T-helper 1 cell treated with Interleukin-12 subunit alpha and Interleukin-12 subunit beta and Interleukin-4 antibody, amounts not matched to agents 30 ng/mL and 1 ng/mL, for 36 hours (primary cell): ENCODE measurements around the gene PKDREJ. TPM values are rescaled to one million over a fixed set of nuclear protein-coding genes. Genes with fewer than 3 reads are reported as not detected.
"Not testable (repeated sequence)": the region's sequence is repeated elsewhere in the genome, so short reads cannot be mapped to it uniquely, and the experiment has no call there.

Source experiments
- intact Hi-C: fragments of 100-400 bp; cut with micrococcal nuclease; formaldehyde crosslinking; loops from one replicate; pipeline ENCODE4 v1.15.1; 2024
- total RNA-seq: library from RNA; stranded (reverse); gene quantifications from 2 replicates; pipeline ENCODE4 v1.2.3, GENCODE V29; 2022

The PKDREJ gene
- total RNA-seq: not detected in 2 replicates

GRCh38 chr22:46263216-46263590 is at the start of gene PKDREJ:
TSS of gene PKDREJ (minus strand) at chr22:46263343. CDS start at chr22:46263322, 21 bp downstream.
- intact Hi-C loops: no loop called here

- intact Hi-C loops: not testable (repeated sequence)
These were observed 49.7 kb upstream of the PKDREJ start for GRCh38 chr22:46312848-46313247.

GRCh38 chr22:46312056-46312455 is 48.9 kb upstream of the PKDREJ start:
- intact Hi-C loops: no loop called here

- intact Hi-C loops: no loop called here
These were observed 46.5 kb upstream of the PKDREJ start for GRCh38 chr22:46309526-46310085.

- intact Hi-C loops: no loop called here
These were observed 45.3 kb upstream of the PKDREJ start for GRCh38 chr22:46308283-46308988.

- intact Hi-C loops: no loop called here
These were observed 40.3 kb upstream of the PKDREJ start for GRCh38 chr22:46303347-46303965.

- intact Hi-C loops: no loop called here
These were observed 37.3 kb upstream of the PKDREJ start for GRCh38 chr22:46300491-46300890.

- intact Hi-C loops: no loop called here
These were observed 36.0 kb upstream of the PKDREJ start for GRCh38 chr22:46299101-46299500.

GRCh38 chr22:46297151-46297812 is 34.1 kb upstream of the PKDREJ start:
- intact Hi-C loops: loop anchor here (1.0 to 2.0 kb wide), 3 partner anchors 18 to 377 kb away; no protein-coding TSS in a partner anchor

- intact Hi-C loops: loop anchor here (1.0 to 2.0 kb wide), 10 partner anchors 18 to 466 kb away; partner anchors contain the start of genes CDPF1, TBC1D22A and TRMU
These were observed 33.4 kb upstream of the PKDREJ start, which contains the start of gene GTSE1 for GRCh38 chr22:46296257-46297150. TSS of gene GTSE1 (plus strand) at chr22:46296870. CDS start at chr22:46297401, 531 bp downstream.

GRCh38 chr22:46295277-46295971 is 32.3 kb upstream of the PKDREJ start:
- intact Hi-C loops: no loop called here

- intact Hi-C loops: no loop called here
These were observed 31.6 kb upstream of the PKDREJ start for GRCh38 chr22:46294784-46295183.

- intact Hi-C loops: no loop called here
These were observed 30.6 kb upstream of the PKDREJ start for GRCh38 chr22:46293577-46294260.

GRCh38 chr22:46292732-46293131 is 29.6 kb upstream of the PKDREJ start:
- intact Hi-C loops: no loop called here

- intact Hi-C loops: no loop called here
These were observed 29.0 kb upstream of the PKDREJ start for GRCh38 chr22:46292173-46292572.

GRCh38 chr22:46290843-46291785 is 28.0 kb upstream of the PKDREJ start:
- intact Hi-C loops: no loop called here

- intact Hi-C loops: no loop called here
These were observed 27.1 kb upstream of the PKDREJ start for GRCh38 chr22:46290121-46290842.
